HG03460 (cell line): Measurements from ENCODE around the gene ANKRD49.
"Not testable (repeated sequence)": the region's sequence is repeated elsewhere in the genome, so short reads cannot be mapped to it uniquely, and the experiment has no call there.

Experiments
- ATAC-seq: cut with Tn5 transposase; IDR thresholded peaks from one replicate; pipeline ENCODE4 v1.9.1; 2021; ENCODE audit not compliant: unreplicated experiment

The ANKRD49 gene

DNA sequence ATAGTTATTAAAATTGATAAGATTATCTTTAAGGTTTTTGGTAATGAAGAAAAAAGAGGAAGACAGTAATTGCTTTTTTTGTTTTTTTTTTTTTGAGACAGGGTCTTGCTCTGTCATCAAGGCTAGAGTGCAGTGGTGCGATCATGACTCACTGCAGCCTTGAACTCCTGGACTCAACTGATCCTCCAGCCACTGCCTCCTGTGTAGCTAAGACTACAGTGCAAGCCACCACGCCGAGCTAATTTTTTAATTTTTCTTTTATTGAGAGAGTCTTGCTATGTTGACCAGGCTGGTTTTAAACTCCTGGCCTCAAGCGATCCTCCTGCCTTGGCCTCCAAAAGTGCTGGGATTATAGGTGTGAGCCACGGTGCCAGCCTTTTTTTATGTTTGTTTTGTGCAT lies 12.7 kb downstream of the ANKRD49 start:
- not testable (repeated sequence) for ATAC-seq

DNA sequence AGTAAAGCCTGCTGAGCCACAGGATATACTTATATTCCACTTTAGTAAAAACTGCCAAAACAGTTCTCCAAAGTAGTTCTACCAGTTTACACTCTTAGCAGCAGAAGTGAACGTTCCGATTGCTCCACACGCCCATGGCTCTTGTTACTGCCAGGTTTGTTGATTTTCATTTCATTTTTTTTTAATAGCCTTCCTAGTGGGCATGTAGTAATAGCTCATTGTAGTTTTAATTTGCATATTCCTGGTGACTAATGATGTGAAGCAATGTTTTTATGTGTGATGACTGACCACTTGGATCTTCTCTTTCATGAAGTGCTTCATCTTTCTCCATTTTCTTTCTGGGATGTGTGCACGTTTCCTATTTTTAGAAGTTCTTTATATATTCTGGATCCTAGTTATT lies 13.7 kb downstream of the ANKRD49 start:
- no peak for ATAC-seq

DNA sequence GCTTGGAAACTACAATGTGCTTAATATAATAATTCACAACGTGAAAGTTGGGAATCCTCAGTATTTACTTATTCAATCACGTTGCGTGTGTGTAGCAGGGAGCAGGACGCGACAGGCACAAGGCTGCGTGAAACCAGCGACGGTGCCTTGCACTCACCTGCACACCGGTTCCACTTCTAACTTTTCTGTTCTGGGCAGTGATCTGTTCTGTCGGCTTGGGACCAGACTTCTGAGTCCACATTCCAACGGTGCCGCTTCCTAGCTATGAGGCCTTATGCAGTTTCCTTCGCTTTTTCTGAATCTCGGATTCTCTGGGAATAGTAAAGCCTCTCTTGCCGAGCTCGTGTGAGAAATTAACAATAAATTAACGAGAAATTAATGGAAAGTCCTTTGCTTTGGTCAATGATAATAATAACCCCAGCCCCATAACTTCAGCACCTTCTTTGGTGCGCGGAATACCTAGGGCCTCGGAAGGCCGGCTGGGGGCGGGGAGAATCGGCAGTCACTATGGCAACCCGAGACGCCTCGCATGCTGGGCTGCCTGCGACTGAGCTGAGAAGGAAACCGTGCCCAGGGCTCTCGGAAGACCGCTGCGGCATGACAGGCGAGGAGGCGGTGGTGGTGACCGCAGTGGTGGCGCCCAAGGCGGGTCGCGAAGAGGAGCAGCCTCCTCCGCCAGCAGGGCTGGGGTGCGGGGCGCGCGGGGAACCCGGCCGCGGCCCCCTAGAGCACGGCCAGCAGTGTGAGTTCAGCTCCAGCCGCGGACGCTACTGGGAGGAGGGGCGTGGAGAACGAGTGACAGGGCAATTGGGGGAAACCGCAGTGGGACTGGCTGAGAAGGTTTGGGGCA lies 18.4 kb downstream of the ANKRD49 start, which contains the start of gene C11orf97:
Gene C11orf97, plus strand, starts transcription at position 530 of the 850 bp plus-strand sequence. Its CDS starts 68 bp downstream, at position 598.
- peak; percentile 86 for ATAC-seq

DNA sequence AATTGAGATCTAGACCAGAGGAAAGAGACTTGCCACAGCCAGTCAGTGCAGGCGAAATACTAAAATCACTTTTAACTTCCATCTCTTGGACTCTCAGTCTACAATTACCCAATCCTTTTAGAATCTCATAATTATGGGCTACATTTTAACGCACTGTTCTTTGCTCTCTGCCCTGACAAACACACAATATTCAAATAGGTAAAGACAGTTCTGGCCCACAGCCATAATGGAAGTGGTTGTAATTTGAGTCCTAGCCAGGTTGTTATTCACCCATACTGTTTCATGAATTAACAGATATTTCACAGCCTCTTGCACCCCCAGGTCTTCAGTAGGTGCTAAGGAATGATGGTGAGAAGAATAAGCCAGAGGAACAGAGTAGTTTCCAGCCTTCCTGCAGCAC lies 19.3 kb downstream of the ANKRD49 start:
- ATAC-seq = no peak

DNA sequence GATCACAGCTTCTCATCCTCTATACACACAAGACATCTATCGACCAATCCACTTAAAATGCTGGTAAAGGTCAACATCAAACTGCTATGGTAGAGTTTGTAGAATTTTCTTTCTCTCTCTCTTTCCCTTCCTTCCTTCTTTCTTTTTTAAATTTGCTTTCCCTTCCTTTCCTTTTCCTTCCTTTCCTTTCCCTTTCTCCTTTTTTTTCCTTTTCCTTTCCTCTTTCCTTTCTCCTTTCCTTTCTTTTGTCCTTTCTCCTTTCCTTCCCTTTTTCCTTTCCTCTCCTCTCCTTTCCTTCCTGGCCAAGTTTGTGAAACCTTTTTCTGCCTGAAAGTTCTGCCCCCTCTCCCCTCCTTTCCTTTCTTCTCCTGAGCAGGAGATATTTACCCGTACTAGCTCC lies 21.6 kb downstream of the ANKRD49 start:
- no peak for ATAC-seq

DNA sequence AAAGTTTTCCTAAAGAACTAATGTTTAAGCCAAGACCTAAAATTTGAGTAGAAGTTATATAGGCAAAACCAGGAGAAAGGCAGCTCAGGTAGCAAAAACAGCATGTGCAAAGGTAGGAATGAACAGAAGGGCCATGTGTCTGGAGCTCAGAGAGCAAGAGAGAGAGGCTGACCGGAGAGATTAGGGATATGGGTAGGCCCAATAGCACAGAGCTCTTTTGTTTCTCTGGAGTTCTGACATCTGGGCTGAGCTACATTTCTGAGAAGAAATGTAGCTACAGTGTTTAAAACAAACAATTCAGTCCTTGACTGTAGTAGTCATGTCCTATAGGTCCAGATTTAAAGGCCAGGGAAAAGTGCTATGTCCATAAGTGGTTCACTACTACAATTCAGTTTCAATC lies 22.9 kb downstream of the ANKRD49 start:
- ATAC-seq = no peak

DNA sequence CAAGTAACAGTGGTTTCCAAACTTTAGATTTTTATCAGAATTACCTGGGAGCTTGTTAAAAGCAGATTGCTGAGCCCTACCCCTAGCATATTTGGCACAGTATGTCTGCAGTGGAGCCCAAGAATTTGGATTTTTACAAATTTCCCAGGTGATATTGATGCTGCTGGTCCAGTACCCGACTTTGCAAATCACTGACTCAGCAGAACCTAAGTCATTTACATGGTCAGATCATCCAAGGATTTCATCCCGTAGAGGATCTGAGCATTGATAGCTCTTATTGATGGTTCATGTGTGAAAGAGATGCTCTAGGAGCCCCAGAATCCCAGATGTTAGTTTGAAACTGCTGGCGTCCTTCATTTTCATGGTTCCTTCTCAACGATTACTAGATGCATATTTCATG lies 24.5 kb downstream of the ANKRD49 start:
- no peak for ATAC-seq

DNA sequence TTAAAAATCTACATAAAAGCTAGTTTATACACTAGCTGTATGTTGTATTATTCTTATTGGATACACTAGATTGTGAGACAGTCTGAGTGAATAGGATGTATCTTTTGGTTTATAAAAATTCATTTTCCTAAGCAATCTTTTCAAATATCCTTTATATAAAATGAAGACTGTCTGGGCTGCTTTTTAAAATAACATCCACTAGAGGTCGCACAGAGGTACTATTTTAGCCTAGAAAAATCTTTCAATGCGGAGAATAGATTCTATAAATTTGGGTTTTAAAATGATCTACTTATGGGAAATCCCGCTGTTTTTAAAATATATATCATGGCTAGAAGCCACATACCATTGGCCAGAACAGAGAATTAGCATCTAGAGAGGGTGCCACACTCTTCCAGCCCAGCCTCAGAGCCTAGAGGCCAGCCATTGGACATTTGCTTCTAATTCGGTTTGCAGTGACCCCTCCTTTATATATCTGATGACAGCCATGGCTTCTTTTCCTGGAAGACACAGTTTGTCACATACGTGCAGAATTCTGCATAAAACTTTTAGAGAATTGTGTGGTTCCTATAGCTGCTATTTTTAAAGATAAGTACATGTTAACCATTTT lies 25.8 kb downstream of the ANKRD49 start:
- ATAC-seq = no peak

DNA sequence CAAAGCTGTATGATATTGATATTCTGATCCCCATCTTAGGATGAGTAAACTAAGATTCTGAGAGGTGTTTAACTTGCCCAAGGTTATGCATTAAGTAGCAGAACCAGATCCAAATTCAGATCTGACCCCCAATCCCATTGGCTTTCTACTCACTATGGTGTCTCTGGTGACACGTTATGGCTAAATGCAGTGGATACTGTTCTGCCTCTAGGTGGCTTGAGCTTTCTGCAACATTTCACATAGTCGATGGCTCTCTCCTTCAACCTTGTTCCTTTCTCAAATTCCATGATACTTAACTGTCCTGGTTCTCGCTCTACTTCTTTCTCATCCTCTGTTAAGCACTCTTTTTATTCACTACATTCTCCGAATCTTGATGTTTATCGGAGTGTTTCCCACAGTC lies 27.9 kb downstream of the ANKRD49 start:
- no peak for ATAC-seq

DNA sequence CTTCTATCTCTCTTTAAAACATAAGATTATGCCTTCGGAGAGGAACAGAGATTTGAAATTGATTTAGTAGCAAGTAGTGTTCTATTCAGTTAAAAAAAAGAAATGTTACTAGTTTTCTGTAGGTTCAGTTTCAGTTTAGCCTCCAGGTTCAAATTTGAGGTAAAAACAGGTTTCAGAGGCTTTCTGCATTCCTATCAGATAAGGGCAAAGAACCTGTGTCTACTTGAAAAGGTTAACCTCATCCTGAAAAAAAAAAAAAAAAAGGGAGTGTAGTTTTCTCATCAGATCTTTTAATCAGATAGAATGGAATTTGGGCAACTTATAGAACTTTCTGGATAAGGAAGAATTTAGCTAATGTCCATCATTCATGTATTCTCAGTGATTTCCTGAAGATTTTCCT lies 30.6 kb downstream of the ANKRD49 start:
- ATAC-seq = no peak

DNA sequence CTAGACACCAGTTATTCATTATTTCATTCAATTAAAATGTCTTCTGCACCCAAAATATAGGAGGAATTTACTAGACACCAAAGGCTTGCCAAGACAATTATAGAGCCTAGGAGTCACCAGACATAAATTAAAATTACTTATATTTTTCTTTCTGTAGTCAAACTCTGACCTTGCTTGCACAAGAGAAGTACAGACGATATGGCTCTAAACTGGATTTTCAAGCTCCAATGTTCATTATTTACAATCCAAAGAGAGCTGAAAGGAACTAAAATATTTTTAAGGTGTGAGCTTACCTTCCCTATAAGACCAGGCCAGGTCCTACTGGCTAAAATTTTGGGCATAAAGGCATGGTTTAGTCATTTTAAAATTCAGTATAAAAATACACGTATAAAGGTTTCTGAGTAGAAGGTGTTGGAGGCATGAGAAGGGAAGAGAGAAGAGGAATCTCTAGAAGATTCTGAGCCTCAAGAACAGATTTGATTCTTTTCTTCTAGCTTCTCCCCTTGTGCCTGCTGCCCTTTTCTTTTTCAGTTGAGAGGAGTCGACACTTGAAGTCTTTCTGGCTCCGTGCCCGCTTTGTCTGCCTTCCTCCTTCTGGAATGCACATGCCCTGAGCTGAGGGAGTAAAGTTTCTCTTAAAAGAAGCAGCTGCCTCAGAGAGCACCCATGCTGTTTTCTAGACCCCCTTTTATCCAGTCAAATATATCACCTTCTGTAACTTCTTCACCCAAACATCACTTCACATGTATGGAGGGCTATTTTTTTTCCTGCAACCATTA lies 32.0 kb downstream of the ANKRD49 start:
- ATAC-seq = no peak

DNA sequence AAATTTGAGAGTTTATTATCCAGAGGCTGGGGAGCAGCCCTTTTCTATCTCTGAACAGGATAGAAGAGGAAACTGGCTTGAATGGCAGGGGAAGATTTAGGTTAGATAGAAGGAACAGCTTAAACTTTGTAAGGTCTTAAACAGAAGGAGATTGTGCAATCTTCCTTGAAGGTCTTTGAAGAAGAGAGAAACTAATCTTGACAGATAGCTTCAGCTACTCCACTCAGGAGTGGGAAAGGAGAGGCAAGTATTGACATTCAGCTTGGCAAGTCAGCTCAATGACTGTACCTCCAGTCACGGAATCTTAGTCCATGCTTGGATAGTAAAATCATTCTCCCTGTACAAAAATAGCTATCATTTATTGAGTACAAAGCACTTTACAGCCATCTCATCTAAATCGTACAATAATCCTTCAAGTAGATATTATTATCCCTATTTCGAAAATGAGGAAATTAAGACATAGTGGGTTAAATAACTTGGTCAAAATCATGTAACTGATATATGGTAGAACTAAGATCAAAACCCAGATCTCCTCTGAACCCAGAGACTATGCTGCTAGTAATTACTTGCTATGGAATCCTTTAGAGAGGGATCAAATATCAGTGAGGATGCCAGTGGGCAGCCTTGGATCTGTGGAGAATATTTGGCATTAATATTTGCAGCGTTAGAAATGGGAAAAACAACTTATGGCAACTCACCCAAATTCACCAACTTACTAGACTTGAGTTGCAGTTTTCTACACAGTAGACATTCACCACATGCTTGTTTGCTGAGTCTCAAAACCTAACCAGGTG lies 33.1 kb downstream of the ANKRD49 start:
- no peak for ATAC-seq

DNA sequence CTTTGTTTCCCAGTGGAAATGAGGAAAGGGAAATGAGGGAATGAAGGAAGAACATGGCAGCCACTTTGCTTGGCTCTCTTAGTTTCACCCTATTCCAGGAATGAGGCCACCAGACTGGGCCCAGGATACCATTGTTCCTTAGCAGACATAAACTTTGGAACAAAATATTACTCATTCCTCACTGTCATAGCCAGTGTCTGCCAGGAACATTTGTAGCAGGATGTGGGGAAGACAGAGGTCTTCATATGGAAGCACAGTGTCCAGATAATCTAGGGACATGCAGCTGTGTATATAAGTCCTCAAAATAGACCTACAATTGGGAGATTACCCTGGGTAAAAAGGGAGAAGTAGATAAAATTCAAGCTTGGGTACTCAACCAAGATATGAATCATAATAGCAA lies 34.8 kb downstream of the ANKRD49 start:
- no peak for ATAC-seq

DNA sequence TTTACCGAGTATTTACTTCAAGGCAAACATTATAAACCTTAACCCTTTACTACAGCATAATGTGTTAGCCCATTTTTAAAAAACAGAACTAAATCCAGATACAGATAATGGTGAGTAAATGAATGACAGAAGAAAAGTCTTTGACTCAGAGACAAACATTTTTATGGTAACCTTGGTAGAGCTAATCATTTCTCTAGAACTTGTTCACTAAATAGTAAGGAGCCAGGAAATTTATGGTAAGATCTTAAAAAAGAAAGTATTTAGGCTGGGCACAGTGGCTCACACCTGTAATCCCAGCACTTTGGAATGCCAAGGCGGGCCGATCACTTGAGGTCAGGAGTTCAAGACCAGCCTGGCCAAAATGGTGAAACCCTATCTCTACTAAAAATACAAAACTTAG lies 38.4 kb downstream of the ANKRD49 start:
- ATAC-seq = no peak

DNA sequence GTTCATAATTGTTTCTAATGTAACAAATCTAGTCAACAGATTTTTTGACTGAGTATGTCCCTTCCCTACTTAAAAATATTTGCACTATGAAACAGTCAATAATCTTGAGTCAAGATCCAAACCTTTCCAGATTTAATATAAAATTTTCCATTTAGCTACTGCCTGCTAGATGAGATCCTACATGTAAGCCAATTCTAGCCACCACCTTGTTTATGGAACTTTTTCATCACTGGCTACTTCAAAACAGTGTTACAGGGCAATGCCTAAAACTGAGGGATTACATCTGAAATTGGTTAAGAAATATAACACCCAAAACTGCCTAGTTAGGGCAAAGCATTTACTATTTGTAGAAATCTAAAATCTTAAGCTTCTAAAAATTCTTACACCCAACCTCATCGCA lies 39.4 kb downstream of the ANKRD49 start:
- ATAC-seq = no peak

DNA sequence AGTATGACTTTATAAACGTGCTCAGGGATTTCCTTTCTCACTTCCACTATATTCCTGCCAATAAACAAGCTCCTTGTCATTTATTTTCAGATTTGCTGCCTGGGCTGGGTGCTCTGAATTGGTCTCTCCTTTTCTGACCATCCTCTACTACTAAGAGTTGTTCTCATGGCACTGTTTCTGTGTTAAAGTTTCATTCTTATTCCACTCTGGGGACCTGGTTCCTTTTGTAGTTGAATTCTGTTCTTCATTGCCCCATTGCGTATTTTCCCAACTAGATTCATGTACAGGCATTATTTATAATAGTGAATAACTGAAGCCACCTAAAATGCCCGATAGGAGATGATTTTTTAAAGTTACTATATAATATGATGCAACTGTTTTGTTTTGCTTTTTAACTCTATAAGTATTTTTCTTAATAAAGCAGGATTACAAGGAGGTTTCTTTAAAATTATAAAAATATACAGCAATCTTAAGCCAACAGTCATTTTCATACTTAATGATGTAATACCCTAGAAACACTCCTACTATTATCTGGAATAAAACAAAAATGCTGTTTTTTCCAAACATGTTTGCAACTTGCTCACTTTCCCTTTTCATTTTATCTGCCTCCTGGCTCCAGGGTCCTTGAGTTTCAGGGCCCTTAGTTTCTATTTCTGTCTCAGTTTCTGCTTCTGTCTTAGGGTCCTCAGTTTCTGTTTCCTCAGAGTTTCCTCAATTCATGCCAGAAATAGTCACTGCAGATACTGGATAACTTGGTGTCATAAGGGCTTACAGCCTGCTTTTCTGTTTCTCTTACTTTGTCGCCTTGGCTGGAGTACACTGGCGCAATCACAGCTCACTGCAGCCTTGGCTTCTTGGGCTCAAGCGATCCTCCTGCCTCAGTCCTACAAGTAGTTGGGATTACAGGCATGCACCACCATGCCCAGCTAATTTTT lies 40.2 kb downstream of the ANKRD49 start:
- ATAC-seq = no peak

DNA sequence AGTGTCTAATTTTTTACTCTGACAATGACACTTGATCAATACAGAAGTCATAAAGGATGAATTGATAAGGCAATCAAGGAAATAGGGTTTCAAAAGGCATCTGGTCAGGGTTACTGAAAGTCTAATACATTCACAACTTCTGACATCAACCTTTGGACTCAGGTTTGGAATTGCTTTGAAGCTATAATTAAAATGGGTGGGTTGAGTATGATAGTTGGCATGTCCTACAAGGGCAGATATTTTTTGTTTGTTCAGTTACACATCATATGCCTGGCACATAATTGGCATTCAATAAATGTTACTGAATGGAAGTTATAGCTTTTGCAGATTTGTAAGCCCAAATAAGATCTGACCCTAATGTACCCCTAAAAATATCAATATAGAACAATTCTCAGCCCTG lies 42.6 kb downstream of the ANKRD49 start:
- no peak for ATAC-seq

DNA sequence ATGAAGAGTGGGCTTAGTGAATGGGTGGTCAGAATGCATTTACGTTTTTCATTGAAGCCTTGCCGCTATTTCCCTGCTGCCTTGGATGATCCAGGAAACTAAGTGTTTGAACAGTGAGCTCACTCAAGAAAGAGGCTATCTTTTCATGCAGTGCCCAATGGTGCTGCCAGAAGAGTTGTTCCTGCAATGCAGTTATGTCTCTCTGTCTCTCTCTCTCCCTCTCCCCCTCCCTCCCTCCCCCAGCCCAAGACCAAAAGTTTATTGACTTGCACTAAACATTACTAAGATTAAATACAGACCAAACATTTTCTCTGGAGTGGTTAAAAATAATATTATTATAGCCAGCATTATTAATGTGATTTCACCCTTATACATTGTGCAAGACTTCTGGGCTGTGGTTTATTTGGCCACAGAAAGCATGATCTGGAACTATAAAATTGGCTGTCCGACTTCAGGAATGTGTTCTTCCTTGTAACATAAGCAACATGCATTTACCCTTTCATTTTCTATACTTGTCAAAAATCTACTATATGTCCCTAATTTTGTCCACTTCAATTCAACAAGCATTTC lies 43.3 kb downstream of the ANKRD49 start:
- no peak for ATAC-seq

DNA sequence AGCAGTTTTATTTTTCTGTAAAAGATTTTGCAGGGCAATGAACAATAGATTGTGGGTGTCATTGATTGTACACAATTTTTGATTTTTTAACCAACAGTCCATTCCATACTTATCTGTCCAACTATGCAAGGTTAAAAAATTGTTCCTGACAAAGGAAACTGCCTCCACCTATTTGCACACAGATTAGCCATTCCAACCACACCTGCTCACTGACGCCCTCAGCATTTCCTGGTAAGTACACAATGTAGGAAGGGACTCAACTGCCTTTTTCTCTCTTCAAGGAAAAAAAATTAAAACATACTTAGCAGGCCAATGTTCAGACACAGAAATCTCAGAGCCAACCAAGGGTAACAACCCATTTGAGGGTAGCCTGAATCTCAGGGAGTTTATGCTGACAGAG lies 45.6 kb downstream of the ANKRD49 start:
- ATAC-seq = no peak
